Natural killer cell (primary cell): Measurements from ENCODE around the gene KEL. TPM values are rescaled to one million over a fixed set of nuclear protein-coding genes. Genes with fewer than 3 reads are reported as not detected.

Experiments
- ATAC-seq, 3 donors: fragments of 150-1000 bp in 2 of 3; fragments of 200-7000 bp in 1 of 3; cut with Tn5 transposase; 1 replicate in 1 of 3; 2 replicates in 2 of 3; pipeline ENCODE4 v1.10.0; 2021; ENCODE audit warnings: mild to moderate bottlenecking in 2 of 3, moderate library complexity in 2 of 3
- DNase-seq, 2 donors: peaks; one replicate each; pipeline versions ENCODE4 v3.0.0 to v3.0.0-alpha.2; 2013 to 2021; ENCODE audit warnings: mixed read lengths in 1 of 2
- H3K27ac ChIP-seq: one replicate; pipeline ENCODE4 v1.5.1; 2013; ENCODE audit warnings: mild to moderate bottlenecking, low read length
- H3K27me3 ChIP-seq: one replicate; pipeline ENCODE4 v1.6.1; 2013; ENCODE audit warnings: low read length; ENCODE audit not compliant: control insufficient read depth, insufficient read depth
- H3K36me3 ChIP-seq: one replicate; pipeline ENCODE4 v1.6.1; 2013; ENCODE audit warnings: low read length; ENCODE audit not compliant: control insufficient read depth, insufficient read depth
- H3K4me1 ChIP-seq: one replicate; pipeline ENCODE4 v1.6.1; 2013; ENCODE audit warnings: low read length; ENCODE audit not compliant: control insufficient read depth, insufficient read depth
- H3K4me3 ChIP-seq: one replicate; pipeline ENCODE4 v1.5.1; 2013; ENCODE audit warnings: low read length
- H3K9me3 ChIP-seq: one replicate; pipeline ENCODE4 v1.6.1; 2013; ENCODE audit warnings: low read length; ENCODE audit not compliant: control insufficient read depth, insufficient read depth
- H3K27ac Mint-ChIP-seq, 2 donors: one replicate each; pipeline ENCODE4 v1.8.0; 2022; ENCODE audit warnings: mild to moderate bottlenecking in 2 of 2, mixed read lengths in 2 of 2, moderate library complexity in 1 of 2
- H3K27me3 Mint-ChIP-seq, 2 donors: one replicate each; pipeline ENCODE4 v1.8.0; 2022; ENCODE audit warnings: low read depth in 2 of 2, mixed read lengths in 2 of 2
- H3K36me3 Mint-ChIP-seq: one replicate; pipeline ENCODE4 v1.8.0; 2022; ENCODE audit warnings: mixed read lengths
- H3K4me1 Mint-ChIP-seq, 2 donors: one replicate each; pipeline ENCODE4 v1.8.0; 2022; ENCODE audit warnings: mixed read lengths in 2 of 2
- H3K4me3 Mint-ChIP-seq: one replicate; pipeline ENCODE4 v1.8.0; 2022; ENCODE audit warnings: mild to moderate bottlenecking, moderate library complexity, mixed read lengths
- H3K9me3 Mint-ChIP-seq, 2 donors: one replicate each; pipeline ENCODE4 v1.8.0; 2022; ENCODE audit warnings: mixed read lengths in 2 of 2
- CTCF ChIP-seq: fragments of 200-600 bp; IDR thresholded peaks from one replicate; pipeline ENCODE4 v1.8.0; 2022; ENCODE audit warnings: antibody characterized with exemption
- WGBS: methylation state at CpG from one replicate; pipeline ENCODE4 v1.1.7; 2013; ENCODE audit warnings: missing lambda C conversion rate; ENCODE audit not compliant: insufficient coverage; 5-methylcytosine and 5-hydroxymethylcytosine counted together
- intact Hi-C: fragments of 100-400 bp; cut with micrococcal nuclease; formaldehyde crosslinking; loops from one replicate; pipeline ENCODE4 v1.14.2; 2022
- total RNA-seq, 4 donors: library from RNA; stranded (reverse); fragments of 120-200 nt in 1 of 4; gene quantifications; one replicate each; pipeline versions ENCODE4 v1.2.3 to v1.2.4, GENCODE V29; 2013 to 2022

The KEL gene
- total RNA-seq, 3 donors from 2014 or later (not counting 1 experiment from before 2014, with no cell fraction given): 0.09 to 0.61 TPM; not detected in 1

GRCh38 chr7:142894112-142894984 is 67.8 kb downstream of the KEL start:
- Histone ChIP-seq H3K36me3 (no peaks in the 10 kb centered on the region), H3K4me1 (no peaks in the 10 kb centered on the region), H3K4me3 (no peak overlapping the region), H3K27ac (no peak overlapping the region), H3K27me3 (no peaks in the 10 kb centered on the region), H3K9me3 (no peaks in the 10 kb centered on the region)
- no peak overlapping the region for H3K4me3 Mint-ChIP-seq
- 84% methylated on average over 10 of the region's 12 CpGs for WGBS
- no peaks in the 10 kb centered on the region for H3K36me3 Mint-ChIP-seq
- DNase-seq (no peak), ATAC-seq (no peak)
- peaks cover 0 to 18% of the 10 kb centered on the region in 2 donors for H3K27me3 Mint-ChIP-seq
- H3K4me1 Mint-ChIP-seq: no peaks in the 10 kb centered on the region
- intact Hi-C loops: no loop called here
- H3K9me3 Mint-ChIP-seq: no peaks in the 10 kb centered on the region
- no peak for TF ChIP-seq CTCF
- H3K27ac Mint-ChIP-seq: no peak overlapping the region

GRCh38 chr7:142892951-142893350 is 69.2 kb downstream of the KEL start:
- Mint-ChIP-seq H3K27me3 (peaks cover 0 to 15% of the 10 kb centered on the region in 2 donors), H3K9me3 (no peaks in the 10 kb centered on the region), H3K36me3 (no peaks in the 10 kb centered on the region), H3K27ac (no peak overlapping the region), H3K4me3 (no peak overlapping the region), H3K4me1 (no peaks in the 10 kb centered on the region)
- intact Hi-C loops: no loop called here
- WGBS: 88% methylated on average over 5 of the region's 5 CpGs
- no peak for TF ChIP-seq CTCF
- H3K36me3 ChIP-seq: no peaks in the 10 kb centered on the region
- ATAC-seq (no peak), DNase-seq (no peak)
- H3K27me3 ChIP-seq: no peaks in the 10 kb centered on the region
- no peak overlapping the region for H3K27ac ChIP-seq
- H3K9me3 ChIP-seq: no peaks in the 10 kb centered on the region
- H3K4me3 ChIP-seq: no peak overlapping the region
- H3K4me1 ChIP-seq: no peaks in the 10 kb centered on the region

DNA sequence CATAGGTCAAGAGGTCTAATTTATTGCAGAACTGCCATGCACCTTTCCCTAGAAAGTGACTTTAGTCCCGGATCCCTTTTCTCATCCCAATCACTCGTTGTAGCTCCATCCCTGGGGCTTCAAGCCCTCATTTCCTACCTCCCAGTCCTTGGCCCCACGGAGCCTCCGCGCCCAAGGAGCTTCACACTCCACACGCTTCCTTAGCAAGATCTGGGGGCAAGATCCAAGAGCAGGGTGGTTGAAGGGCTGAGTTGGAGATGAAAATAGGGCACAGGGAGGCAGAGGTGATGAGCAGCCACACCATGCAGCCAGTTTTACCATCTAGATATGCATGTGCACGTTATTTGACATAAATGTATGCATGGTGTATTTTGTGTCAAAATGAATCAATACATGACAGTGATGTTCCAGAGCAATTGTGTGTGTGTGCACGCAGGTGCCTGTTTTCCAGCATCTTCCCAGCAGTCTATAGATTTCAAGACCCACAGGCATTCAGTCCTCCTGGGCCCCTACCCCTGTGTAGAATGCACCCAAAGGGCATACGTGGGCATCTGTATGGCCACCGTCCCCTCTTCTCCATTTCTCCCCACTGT is 70.6 kb downstream of the KEL start:
- H3K36me3 ChIP-seq: no peaks in the 10 kb centered on the region
- no peak for ATAC-seq
- H3K27me3 ChIP-seq: no peaks in the 10 kb centered on the region
- no peaks in the 10 kb centered on the region for H3K4me1 ChIP-seq
- WGBS: 93% methylated on average over 10 of the region's 10 CpGs
- H3K27ac ChIP-seq: no peak overlapping the region
- H3K4me3 Mint-ChIP-seq: no peak overlapping the region
- no peak for TF ChIP-seq CTCF
- H3K9me3 Mint-ChIP-seq: no peaks in the 10 kb centered on the region
- no peaks in the 10 kb centered on the region for H3K9me3 ChIP-seq
- no peak overlapping the region for H3K4me3 ChIP-seq
- no peak for DNase-seq
- H3K36me3 Mint-ChIP-seq: no peaks in the 10 kb centered on the region
- peaks cover 0 to 8% of the 10 kb centered on the region in 2 donors for H3K27me3 Mint-ChIP-seq
- intact Hi-C loops: no loop called here
- no peak overlapping the region for H3K27ac Mint-ChIP-seq
- no peaks in the 10 kb centered on the region for H3K4me1 Mint-ChIP-seq

Other genes starting within 250 kb of the KEL start
- gene PRSS1, start 212.9 kb downstream of the KEL start, total RNA-seq: not detected
- gene PRSS2, start 191.4 kb downstream of the KEL start, total RNA-seq: not detected
- gene EPHB6, start 107.3 kb downstream of the KEL start, total RNA-seq: 1 to 10 TPM; 2.3 to 6.8 (median 6.5) TPM
- gene TRPV6, start 76.6 kb downstream of the KEL start, total RNA-seq: not detected
- not detected for gene TRPV5, start 28.6 kb downstream of the KEL start, total RNA-seq
- not detected for gene LLCFC1, start 22.9 kb downstream of the KEL start, total RNA-seq
- not detected for gene OR9A2, start 64.8 kb upstream of the KEL start, total RNA-seq
- gene OR6V1, start 90.0 kb upstream of the KEL start, total RNA-seq: not detected
- not detected for gene PIP, start 169.7 kb upstream of the KEL start, total RNA-seq
- gene TAS2R39, start 221.1 kb upstream of the KEL start, total RNA-seq: not detected